Keratinocyte (primary cell): ENCODE data around the gene NDUFAB1.

Experiments
- EZH2 ChIP-seq: IDR thresholded peaks from one replicate; pipeline ENCODE4 v1.6.1; 2012; ENCODE audit warnings: inconsistent platforms, mild to moderate bottlenecking, low read length, moderate library complexity
- TF ChIP-seq, protein P1 (sequence below), 3 experiments: IDR thresholded peaks in 1 of 3; conservative IDR thresholded peaks in 1 of 3; optimal IDR thresholded peaks in 1 of 3; 2 replicates in 2 of 3; 3 replicates in 1 of 3; pipeline versions ENCODE3 to v1.5.1; 2011; ENCODE audit warnings: low read length in 3 of 3, mild to moderate bottlenecking in 3 of 3, moderate library complexity in 2 of 3, control low read depth in 1 of 3, inconsistent platforms in 1 of 3; ENCODE audit not compliant: insufficient read depth in 2 of 3; ENCODE audit errors: extremely low read depth in 1 of 3

DNA sequence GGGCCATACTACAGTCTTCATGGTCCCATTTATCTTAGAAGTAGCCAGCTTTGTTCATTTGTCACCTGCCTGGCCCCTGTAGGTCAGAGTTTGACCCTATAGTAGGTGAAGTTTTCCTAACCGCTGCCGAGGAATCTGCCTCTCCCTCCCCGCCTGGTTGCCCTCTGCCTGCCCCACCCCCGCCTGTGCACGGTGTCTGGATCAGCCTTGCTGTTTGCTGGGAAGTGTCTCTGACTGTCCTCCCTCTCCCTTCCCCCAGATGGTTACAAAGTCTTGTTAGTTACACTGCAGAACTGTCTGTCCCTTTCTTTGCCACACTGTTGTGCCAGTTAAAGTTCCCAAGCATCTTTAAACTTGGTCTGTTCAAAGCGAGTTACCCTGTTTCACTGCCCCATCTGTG lies 32.9 kb downstream of the NDUFAB1 start:
- TF ChIP-seq, protein P1, sequence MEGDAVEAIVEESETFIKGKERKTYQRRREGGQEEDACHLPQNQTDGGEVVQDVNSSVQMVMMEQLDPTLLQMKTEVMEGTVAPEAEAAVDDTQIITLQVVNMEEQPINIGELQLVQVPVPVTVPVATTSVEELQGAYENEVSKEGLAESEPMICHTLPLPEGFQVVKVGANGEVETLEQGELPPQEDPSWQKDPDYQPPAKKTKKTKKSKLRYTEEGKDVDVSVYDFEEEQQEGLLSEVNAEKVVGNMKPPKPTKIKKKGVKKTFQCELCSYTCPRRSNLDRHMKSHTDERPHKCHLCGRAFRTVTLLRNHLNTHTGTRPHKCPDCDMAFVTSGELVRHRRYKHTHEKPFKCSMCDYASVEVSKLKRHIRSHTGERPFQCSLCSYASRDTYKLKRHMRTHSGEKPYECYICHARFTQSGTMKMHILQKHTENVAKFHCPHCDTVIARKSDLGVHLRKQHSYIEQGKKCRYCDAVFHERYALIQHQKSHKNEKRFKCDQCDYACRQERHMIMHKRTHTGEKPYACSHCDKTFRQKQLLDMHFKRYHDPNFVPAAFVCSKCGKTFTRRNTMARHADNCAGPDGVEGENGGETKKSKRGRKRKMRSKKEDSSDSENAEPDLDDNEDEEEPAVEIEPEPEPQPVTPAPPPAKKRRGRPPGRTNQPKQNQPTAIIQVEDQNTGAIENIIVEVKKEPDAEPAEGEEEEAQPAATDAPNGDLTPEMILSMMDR (optimal IDR thresholded peaks at IDR 0.05 in 1 of 3, IDR thresholded peaks at IDR 0.05 in 1 of 3, conservative IDR thresholded peaks at IDR 0.05 in 1 of 3; ENCODE audit: extremely low read depth in 1 of 3, insufficient read depth in 2 of 3, low read length in 3 of 3) = no peak
- no peak for TF ChIP-seq EZH2
